ENCODE data around the gene PRPF40B. TPM values are rescaled to one million over a fixed set of nuclear protein-coding genes. Genes with fewer than 3 reads are reported as not detected.

PRPF40B gene
- total RNA-seq, 4 donors from 2014 or later: 3.7 to 18.2 (median 15.5) TPM

GRCh38 chr12:49615725-49616124, 7.6 kb upstream of the PRPF40B start:
- Histone ChIP-seq H3K27ac (no peak overlapping the region), H3K4me3 (no peak overlapping the region), H3K9me3 (no peaks in the 10 kb centered on the region), H3K4me1 (no peaks in the 10 kb centered on the region), H3K36me3 (no peaks in the 10 kb centered on the region), H3K27me3 (no peaks in the 10 kb centered on the region)
- no peak for DNase-seq
- no peak for TF ChIP-seq CTCF (IDR thresholded peaks at IDR 0.05)
- no peak for TF ChIP-seq POLR2A (IDR thresholded peaks at IDR 0.05)

- no peaks in the 10 kb centered on the region for H3K36me3 ChIP-seq
- no peaks in the 10 kb centered on the region for H3K27me3 ChIP-seq
- no peak for TF ChIP-seq POLR2A (IDR thresholded peaks at IDR 0.05)
- no peak for TF ChIP-seq CTCF (IDR thresholded peaks at IDR 0.05)
- peaks cover 0 to 4% (median 3%) of the 10 kb centered on the region in 4 donors for H3K4me1 ChIP-seq
- no peak for DNase-seq
- H3K27ac ChIP-seq: no peak overlapping the region
- H3K9me3 ChIP-seq: no peaks in the 10 kb centered on the region
- H3K4me3 ChIP-seq: no peak overlapping the region
These were observed 6.7 kb upstream of the PRPF40B start for GRCh38 chr12:49616533-49617219.

- TF ChIP-seq POLR2A (IDR thresholded peaks at IDR 0.05) (no peak), CTCF (IDR thresholded peaks at IDR 0.05) (no peak)
- H3K4me3 ChIP-seq: no peak overlapping the region
- no peaks in the 10 kb centered on the region for H3K27me3 ChIP-seq
- no peaks in the 10 kb centered on the region for H3K9me3 ChIP-seq
- H3K27ac ChIP-seq: no peak overlapping the region
- peaks cover 0 to 16% (median 9%) of the 10 kb centered on the region in 4 donors for H3K4me1 ChIP-seq
- no peaks in the 10 kb centered on the region for H3K36me3 ChIP-seq
- DNase-seq: no peak
These were observed 4.8 kb upstream of the PRPF40B start for GRCh38 chr12:49618576-49618975.

GRCh38 chr12:49619286-49619685, 4.1 kb upstream of the PRPF40B start:
- no peaks in the 10 kb centered on the region for H3K9me3 ChIP-seq
- H3K36me3 ChIP-seq: no peaks in the 10 kb centered on the region
- H3K27ac ChIP-seq: no peak overlapping the region
- H3K4me3 ChIP-seq: no peak overlapping the region
- H3K27me3 ChIP-seq: no peaks in the 10 kb centered on the region
- TF ChIP-seq CTCF (IDR thresholded peaks at IDR 0.05) (no peak), POLR2A (IDR thresholded peaks at IDR 0.05) (no peak)
- peaks cover 0 to 16% (median 9%) of the 10 kb centered on the region in 4 donors for H3K4me1 ChIP-seq
- DNase-seq: no peak

- TF ChIP-seq POLR2A (IDR thresholded peaks at IDR 0.05): no peak
- TF ChIP-seq CTCF (IDR thresholded peaks at IDR 0.05): no peak
- Histone ChIP-seq H3K4me1 (peaks cover 0 to 16% (median 9%) of the 10 kb centered on the region in 4 donors), H3K27ac (peak overlapping the region in 3 of 4 donors; percentile 16 to 80 (median 79)), H3K4me3 (peak overlapping the region; percentile 52 to 73 (median 68)), H3K36me3 (no peaks in the 10 kb centered on the region), H3K9me3 (no peaks in the 10 kb centered on the region), H3K27me3 (no peaks in the 10 kb centered on the region)
- DNase-seq: no peak
These were observed 1.5 kb upstream of the PRPF40B start for GRCh38 chr12:49621651-49622500.
